Stimulated activated CD4-positive, alpha-beta T cell treated with anti-CD3 and anti-CD28 coated beads, Interleukin-1b, Interleukin-23, amount 100 ng/mL, for 4 hours (primary cell): ENCODE results near the gene SLC7A10.

Experiments used
- DNase-seq, 2 donors: peaks; one replicate each; pipeline ENCODE4 v3.0.0-alpha.2; 2020; ENCODE audit warnings: low read depth in 2 of 2

The SLC7A10 gene

GRCh38 chr19:33225458-33225926 lies at the start of gene SLC7A10:
TSS of gene SLC7A10 (minus strand) at chr19:33225850. CDS start at chr19:33225703, 147 bp downstream.
- no peak for DNase-seq

- no peak for DNase-seq
Observed at GRCh38 chr19:33274663-33275558, 49.3 kb upstream of the SLC7A10 start.

DNA sequence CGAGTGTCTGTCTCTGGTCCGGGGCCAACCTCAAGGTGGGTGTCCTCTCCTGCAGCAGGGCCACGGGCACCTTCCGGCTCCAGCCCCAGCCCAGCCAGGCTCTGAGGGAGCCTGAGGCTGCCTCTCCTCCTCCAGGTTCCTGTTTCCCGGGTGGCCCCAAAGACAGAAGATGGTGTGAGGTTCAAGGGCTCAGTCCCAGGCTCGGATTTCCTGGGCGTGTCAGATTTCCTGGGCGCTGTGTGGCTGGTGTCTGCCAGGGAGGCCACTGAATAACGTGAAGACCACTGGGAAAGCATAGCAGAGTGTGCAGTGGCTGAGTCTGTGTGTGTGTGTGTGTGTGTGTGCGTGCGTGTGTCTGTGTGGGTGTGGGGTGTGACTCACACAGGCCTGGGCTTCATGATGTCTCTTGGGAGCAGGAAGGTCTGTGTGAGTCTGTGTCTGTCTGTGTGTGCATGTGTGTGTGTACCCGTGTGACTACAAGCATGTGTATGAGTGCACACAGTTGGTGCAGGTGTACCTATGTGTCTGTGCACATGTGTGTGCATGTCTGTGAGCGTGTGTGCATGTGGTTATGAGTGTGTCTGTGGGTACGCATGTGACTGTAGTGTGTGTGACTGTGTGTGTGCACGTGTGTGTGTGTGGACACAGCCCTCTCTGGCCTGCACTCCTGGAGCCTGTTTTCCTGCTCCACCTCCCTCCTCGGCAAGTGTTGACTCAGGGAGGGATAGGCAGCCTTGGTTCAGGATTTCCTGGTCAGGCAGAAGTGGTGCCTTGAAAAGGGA lies 48.4 kb upstream of the SLC7A10 start:
- peak; percentile 18 to 46 for DNase-seq

- no peak for DNase-seq
Observed at GRCh38 chr19:33273065-33273736, 47.6 kb upstream of the SLC7A10 start.

DNA sequence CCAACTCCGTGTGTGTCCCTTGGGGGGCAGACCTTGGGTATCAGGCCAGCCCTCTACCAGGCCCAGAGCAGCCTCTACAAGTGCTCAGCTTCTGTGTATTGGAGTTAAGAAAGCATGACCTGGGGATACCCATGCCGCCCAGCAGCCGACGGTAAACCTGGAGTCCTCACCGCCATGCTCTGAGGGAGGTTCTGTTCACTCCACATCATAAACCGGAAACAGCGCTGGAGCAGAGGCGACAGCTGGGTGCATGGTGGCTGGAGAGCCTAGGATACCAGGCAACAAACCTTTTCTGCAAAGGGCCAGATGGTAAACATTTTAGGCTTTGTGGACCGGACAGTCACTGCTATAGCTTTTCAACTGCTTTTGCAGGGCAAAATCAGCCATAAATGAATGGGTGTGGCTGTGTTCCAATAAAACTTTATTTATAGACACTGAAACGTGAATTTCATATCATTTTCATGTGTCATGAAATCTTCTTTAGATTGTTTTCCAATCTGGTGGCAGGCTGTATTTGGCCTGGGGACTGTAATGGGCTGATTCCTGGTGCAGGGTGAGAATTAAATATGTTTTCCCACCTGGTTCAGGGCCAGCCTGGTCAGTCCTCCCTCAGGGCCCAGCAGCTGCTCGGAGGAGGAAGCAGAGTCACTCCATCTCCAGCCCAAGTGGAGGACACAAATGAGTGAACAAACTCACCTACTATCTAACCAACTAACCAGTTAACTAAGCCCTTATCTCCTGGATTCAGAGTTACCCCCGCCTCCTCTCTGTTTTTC lies 45.8 kb upstream of the SLC7A10 start:
- no peak for DNase-seq

DNA sequence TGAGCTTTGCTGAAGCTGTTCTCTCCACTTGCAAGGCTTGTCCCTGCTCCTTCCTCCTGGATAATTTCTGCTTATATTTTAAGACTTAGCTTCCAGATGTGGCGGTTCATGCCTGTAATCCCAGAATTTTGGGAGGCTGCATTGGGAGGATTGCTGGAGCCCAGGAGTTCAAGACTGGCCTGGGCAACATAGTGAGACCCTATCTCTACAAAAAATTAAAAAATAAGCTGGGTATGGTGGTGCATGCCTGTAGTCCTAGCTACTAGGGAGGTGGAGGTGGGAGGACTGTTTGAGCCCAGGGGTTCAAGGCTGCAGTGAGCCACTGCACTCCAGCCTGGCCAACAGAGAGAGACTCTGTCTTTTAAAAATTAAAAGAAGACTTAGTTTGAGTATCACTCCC lies 45.1 kb upstream of the SLC7A10 start:
- no peak for DNase-seq

GRCh38 chr19:33269016-33269415 lies 43.4 kb upstream of the SLC7A10 start:
- DNase-seq, result no peak

GRCh38 chr19:33268162-33268991 lies 42.7 kb upstream of the SLC7A10 start:
- no peak for DNase-seq

DNA sequence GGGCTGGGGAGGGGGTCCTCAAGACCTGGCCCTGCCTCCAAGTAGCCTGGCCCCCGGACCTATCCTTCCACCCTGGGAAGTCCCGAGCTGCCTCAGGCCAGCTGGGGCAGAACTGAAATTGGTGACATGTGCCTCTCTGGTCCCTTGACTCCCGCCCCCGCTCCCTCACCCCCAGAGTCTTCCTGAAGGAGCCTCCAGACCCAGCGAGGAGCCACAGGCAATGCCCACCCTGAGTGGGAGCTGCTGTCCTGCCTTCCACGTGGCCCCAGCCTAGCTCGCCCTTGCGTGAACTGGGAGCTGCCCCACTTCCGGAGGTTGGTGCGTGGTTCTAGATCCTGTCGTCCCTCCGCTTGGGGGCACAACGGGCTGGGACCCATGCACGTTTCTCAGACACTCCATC lies 42.1 kb upstream of the SLC7A10 start:
- DNase-seq, result no peak

- no peak for DNase-seq
Observed at GRCh38 chr19:33266974-33267484, 41.4 kb upstream of the SLC7A10 start.

GRCh38 chr19:33264881-33265445 lies 39.3 kb upstream of the SLC7A10 start:
- no peak for DNase-seq

DNA sequence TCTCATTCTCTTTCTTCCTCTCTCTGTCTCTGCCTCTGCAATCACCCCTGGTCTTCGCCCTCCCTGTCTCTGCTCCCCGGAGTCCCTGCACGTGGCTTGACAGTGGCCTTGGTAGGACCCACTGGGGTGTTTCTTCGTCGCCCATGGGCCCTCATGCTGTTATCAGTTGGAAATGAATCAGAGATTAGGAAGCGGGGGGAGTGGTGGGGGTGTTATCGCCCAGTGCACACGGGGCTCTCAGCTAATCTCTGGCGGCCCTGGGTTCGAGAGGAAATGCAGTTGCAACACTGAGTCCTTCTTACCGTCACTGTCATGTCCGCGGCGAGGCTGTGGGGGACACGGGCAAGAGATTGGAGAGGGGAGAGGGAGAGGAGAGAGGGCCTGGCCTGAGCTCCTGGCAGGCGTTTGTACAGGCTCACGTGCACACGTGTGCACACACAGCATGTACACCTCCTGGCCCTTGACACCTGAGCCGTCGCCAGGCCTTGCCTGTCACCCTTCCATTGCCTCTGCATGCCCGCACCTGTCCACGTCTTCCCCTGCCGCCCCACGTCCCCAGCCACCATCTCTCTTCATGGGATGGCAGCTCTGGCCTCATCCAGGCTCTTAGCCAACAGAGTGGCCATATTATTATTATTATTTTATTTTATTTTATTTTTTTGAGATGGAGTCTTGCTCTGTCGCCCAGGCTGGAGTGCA lies 37.8 kb upstream of the SLC7A10 start:
- no peak for DNase-seq

DNA sequence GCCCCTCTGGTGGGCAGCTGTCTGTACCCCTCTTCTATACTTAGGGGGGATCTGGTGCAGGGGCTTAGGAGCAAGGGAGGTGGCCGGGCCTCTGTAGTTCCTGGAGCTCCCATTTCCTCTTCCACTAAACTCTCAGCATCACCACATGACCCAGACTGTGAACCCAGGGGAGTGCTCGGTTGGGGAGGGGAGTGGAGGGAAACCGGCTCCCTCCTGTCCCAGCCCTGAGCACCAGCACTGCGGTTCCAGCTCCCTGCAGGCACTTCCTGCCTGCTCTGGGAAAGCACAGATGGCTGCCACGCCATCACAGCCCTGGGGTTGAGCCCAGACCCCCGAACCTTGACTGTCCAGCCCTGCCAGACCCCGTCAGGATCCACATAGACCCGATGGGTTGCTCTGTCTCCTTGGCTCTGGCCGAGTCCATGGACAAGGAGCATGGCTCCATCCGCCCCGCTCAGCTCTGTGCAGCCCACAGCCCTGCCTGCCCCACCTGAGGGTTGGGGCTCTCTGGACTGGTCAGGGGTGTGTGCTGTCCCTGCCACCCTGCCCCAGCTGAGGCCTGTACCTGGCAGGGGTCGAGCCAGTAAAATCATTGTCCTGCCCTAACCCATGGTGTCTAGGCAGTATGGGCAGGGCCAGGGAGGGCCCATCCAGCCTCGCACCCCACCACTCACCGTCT lies 36.0 kb upstream of the SLC7A10 start:
- no peak for DNase-seq

DNA sequence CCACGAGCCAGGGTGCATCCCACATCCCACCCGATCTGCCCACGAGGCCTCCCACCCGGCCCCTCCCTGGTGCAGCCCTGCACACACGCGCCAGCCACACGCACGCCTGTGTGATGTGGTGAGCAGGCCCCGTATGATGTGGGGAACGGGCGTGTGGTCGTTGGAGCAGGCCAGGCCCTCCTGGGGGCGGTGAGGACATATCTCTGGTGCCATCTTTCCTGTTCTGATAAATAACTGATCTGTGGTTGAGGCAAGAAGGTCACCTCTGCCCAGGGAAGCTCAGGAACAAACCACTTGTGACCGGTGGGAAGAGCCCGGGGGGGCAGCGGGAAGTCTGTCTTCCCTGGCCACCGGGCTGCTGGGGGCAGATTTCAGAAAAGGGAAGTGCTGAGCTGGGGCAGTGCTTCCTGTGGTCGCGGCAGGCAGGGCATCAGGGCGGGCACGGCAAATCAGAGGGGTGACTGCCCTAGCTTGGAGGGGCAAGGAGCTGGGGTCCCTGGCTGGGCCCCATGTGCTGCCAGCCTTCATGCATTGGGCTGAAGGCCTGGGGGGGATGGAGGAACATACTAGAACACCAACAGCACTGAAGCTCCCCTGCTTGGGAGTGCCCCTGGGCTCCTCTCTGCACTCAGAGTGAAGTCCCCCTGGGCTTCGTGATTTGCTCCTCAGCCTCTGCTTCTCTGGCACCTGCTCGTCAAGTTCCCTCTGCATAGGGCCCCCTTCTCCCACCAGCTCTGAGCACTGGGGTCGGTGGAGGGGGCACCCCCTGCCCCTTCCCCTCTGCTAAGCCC lies 35.2 kb upstream of the SLC7A10 start:
- no peak for DNase-seq

DNA sequence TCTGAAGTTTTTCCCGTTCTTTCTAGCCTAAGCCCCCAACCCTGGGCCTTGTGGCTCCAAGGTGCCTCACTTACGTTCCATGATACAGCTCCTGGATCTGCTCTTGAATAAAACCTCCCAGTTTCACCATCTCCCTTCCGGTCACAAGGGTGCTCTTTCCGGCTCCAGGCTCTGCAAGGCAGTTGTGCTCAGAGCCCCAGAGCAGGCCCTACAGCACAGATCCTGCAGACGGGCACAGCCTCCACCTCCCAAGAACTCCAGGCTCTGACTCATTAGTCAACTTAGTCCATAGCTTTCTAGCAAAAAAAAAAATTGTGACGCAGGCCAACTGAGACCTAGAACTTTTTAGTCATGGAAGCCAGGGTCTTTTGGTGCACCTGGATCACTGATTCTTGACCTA lies 33.9 kb upstream of the SLC7A10 start:
- DNase-seq, result no peak

GRCh38 chr19:33257828-33258227 lies 32.2 kb upstream of the SLC7A10 start:
- DNase-seq, result no peak

- no peak for DNase-seq
Observed at GRCh38 chr19:33256261-33256660, 30.6 kb upstream of the SLC7A10 start.

GRCh38 chr19:33255781-33256180 lies 30.1 kb upstream of the SLC7A10 start:
- DNase-seq, result no peak
